NCI-H510A treated with DMSO at 0.1 percent for 48 hours (cell line): ENCODE results near the gene SPATA16.
"Not testable (repeated sequence)": the region's sequence is repeated elsewhere in the genome, so short reads cannot be mapped to it uniquely, and the experiment has no call there.

Experiments
- DNase-seq: peaks from one replicate; lab custom pipeline; 2025; lab: John Stamatoyannopoulos, UW

SPATA16 gene

DNA sequence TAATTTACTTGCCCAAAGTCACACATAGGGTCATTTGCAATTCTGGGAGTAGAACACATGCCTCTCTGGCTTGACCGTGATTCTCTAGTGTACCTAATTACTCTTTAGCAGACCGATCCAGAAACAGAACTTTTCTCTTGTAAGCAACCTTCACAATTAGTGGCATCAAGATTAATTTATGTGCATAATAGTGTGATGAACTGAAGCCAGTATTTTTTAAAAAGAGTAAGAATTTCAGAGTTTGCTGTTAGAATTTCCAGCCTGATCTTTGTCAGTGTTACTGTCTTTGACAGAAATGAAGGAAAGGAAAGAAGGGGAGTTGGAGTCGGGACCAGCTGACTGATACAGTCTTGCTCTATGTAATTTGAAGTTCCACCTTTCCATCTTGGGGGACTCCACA lies 137.1 kb downstream of the SPATA16 start:
- DNase-seq = no peak

DNA sequence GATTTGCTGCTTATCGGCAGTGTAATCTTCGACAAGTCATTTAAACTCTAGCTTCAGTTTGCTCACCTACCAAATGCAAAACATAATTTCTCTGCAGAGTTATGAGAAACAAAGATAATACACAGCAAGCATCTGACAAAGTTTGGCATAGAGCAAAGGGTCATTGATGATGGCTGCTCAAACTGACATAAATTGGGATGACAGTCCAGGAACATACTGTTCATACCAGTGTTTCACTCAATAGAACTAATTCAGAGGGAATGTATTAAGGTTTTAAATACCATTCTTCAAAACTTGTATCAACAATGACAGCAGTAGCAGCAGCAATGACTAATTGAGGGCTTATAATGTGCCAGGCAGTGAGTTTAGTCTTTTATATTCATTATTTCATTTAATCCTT lies 137.6 kb downstream of the SPATA16 start:
- no peak for DNase-seq

DNA sequence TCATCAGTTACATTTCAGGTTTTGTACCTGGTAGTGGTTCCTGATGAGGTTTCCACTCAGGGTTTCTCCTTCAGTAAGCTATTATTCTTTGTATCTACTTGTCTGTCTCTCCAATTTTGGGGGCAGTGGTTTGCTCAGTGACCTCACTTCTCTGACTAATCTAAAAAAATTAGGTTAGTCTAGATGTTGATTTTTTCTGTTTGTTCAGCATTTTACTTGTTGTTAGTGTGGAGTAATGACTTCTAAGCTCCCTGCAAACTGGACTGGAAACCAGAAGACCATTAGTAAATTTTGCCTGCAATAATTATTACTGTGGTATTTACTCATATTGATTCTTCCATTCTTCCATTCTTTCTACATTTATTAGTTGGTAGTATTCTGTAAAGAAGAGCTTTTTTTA lies 139.4 kb downstream of the SPATA16 start:
- no peak for DNase-seq

DNA sequence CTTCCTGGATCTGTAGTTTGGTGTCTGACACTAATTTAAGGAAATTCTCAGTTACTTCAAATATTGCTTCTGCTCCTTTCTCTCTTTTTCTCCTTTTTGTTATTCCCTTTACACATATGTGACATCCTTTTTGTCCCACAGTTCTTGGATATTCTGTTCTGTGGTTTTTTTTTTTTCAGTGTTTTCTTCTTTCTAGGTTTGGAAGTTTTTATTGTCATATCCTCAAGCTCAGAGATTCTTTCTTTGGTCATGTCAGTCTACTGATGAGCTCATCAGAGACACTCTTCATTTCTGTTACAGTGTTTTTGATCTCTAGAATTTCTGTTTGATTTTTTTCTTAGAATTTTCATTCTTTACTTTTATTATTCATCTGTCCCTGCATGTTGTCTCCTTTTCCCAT lies 140.5 kb downstream of the SPATA16 start:
- no peak for DNase-seq

DNA sequence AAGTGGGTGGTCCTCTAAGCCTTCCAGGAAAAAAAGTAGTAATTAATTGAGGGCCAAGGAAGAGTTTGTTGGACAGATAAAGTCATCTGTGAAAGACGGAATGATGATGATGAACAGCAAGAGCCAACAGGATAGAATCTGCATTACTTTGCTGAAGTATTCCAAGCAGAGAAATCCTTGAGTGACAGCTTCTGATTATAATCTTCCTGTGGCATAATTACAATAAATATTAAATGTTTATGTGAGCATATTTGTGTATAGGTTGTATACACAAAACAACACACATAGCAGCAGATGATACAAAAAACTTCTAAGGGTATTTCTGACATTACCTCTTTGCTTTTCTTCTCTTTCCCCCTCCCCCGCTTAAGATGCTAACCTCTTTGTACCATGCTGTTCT lies 147.6 kb downstream of the SPATA16 start:
- DNase-seq = no peak

DNA sequence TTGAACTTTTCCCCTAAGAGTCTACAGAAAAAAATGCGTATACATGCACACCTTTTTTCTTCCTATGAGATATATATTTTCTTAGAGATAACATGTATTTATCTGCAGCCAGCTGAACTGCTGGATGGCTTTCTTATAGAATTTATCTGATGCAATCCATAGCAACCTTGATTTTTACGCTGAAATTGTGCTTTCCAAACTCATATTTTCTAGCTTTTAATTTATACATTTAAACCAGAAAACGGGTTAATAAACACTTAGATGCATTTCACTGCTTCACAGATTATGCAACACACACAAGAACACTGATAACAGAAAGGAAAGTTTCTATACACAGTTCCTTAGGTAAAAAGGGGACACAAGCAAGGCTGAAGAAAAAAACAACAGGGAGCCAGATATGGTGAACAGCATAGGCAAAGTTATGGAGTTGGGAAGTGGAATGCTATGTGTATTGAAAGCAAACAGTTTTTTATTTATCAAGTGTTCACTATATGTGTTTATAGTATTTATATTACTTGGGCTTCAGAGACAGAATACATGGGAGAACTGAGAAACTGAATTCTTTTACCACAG lies 149.5 kb downstream of the SPATA16 start:
- DNase-seq = no peak

DNA sequence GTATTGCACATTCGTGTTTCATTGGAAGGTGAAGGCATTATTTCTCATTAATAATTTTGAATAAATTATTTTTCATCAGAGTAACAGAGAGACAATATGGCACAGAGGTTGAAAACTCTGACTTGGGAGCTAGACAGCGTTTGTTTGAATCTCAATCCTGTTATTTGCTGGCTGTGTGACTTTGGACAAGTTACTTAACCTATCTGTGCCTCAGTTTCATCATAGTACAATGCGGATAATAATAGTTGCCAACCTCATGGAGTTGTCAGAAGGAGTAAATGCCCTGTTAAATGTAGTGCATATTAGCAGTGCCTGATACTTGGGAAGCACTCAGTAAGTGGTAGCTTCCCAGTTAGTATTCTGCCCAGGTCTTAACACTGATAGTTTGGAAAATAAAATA lies 151.7 kb downstream of the SPATA16 start:
- no peak for DNase-seq

DNA sequence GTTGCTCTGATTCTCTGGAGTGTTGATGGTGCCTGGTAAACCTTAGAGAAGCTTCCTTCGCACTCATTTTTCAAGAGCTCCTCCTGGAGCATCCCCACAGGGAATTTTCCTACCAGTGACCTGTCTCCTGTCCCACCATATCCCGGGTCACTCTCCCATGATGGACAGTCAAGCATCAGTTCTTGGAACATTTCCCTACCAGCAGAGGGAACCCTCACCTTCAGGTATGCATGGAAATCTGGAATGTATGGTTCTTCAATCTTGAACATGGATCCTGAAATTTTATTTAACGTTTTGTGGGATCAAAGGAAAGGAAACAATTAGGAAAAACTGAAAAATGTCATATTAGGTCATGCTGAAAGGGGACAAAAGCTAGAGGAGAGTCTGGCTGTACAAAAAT lies 153.8 kb downstream of the SPATA16 start:
- no peak for DNase-seq

DNA sequence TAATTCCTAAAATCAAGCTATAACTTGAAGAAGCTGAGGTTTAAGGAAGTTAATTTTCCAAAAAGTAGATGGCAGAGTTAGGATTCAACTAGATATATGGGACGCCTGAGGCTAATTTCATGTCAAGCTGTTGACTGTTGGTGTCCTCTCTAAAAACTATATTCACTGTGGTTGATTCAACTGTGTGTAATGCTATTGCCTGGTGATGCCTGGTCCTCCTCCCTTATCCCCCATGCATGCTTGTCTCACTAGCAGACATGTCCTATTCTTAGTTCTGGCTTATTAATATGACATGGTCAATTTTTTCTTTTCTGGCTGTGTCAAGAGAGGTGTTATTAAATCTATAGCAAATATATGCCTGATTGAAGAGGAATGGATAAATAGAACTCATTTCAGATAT lies 156.1 kb downstream of the SPATA16 start:
- no peak for DNase-seq

DNA sequence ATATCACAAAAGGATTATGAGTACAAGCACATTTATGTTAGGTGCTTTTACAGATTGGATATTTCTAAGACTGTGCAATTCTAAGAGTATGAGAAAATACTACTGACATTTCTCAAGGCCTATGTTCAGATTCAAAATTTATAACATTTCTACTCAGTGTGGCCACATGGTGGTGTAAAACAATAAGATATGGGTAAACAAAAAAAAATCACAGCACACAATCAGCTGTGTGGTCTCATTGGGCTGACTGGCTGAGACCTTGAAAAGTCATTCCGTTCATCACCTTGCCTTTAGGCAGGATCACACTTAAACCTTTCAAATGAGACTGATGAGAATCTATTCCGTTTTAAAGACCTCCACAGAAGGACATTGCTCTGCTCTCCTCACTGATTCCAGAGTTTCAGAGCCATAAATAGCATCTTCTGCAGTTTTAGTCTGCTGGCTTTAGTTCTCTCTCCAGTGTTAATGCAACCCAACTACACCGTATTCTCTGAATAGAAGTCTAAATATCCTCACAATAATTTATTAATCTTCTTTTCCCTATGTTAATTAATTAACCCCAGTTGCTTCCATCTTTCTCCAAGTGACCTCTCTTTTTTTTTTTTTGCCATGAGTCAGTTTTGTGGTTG lies 158.2 kb downstream of the SPATA16 start:
- no peak for DNase-seq

DNA sequence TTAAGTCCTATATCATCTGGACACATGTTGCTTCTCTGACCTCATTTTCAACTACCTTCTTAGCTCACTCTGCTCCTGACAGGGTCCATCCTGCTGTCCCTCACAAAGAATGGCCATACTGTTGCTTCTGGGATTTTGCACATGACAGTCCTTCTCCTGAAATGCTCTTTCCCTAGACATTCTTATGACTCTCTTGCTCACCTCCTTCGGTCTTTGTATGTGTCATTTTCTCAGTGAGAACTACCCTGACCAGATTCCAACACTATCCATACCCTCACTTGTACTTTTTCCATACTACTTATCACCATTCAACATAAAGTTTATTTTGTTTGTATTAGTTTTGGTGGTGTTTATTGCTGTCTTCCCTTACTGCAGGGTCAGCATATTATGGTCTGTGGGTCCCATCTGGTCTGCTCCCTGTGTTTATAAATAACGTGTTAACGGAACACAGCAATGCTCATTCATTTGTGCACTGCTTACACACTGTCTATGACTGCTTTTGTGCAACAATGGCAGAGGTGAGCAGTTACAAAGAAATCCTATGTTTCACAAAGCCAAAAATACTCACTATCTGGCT lies 159.5 kb downstream of the SPATA16 start:
- DNase-seq = no peak

DNA sequence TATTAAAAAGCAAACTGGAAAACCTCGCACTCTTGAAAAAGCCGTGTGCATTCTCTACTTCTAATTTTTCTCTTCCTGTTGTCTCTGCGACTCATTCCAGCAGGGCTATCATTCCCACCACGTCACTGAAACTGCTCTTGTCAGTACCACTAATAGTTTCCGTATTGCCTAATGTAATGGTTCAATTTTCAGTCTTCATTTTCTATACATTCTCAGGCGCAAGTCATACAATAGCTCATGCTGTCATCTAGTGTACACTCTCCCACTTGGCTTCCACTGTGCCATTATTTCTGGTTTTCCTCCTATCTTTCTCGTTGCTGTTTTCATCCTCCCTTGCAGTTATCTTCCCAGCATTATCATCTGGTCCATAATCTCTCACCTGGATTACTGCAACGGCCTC lies 160.2 kb downstream of the SPATA16 start:
- no peak for DNase-seq

DNA sequence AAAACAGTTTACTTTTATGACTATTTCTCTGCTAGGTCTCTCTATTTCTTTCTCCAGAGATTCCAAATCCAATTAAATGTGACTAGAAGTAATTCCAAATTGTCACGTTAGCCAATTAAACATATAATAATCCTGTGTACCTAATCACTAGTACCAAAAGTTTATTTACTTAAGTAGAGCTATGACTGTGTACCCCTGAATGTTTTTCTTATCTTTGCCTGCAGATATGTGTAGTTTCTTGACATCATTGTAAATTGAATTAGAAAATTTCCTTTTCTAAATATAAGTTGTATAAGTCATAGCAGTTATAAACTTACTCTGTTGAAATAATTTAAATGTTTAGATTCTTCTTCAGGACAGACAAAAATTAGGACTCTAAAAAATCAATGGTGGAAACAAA lies 163.3 kb downstream of the SPATA16 start:
- no peak for DNase-seq

DNA sequence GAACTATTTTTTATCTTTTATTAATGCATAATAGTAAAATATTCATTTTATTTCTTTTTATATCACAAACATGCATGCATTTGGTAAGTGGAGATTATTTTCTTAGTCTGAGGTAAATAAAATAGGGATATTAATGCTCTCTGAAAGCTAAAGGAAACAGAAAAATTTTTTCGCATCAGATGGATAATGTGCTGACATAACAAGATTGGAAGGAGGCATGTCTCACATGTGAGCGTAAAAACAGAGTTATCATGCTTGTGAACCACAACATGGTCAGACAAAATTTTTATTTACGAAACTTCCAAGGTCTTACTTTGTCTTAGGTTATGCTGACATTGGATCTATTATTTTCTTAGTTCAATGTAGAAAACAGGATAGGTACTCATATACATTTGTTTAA lies 166.1 kb downstream of the SPATA16 start:
- DNase-seq = no peak

DNA sequence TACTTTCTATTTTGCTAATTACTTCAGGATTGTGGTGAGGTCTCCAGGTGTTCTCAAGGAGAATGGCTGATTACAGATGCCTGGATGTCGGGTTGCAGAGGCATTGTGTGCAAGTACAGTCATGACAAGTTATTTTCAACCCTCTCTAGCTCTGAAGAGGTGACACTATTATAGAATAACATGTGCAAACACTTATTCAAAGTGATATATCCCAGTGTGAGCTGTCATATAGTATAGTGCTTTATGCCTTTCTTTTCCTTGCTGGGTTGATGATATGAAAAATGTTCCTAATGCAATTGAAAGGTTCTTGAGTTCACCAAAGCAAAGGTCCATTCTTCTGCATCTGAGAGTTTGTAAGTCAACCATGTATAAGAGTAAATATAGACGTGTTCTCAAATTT lies 167.2 kb downstream of the SPATA16 start:
- peak; percentile 66 for DNase-seq

DNA sequence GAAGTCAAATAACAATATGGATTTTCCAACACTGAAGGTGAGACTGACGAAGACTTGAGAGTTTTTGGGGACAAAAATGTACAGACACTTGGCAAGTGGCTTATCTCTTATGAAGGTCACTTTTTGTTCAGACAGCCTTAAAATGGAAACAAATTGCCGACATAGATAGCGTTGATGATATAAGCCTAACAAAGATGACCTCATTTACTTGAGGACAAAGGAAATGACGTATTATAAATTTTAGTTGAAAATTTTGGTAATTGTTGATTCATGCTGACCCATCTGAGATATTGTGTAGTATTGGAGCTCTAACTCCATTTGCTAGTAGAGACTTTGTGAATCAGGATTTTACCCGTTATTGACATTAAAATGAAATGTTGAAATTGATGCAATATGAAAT lies 168.3 kb downstream of the SPATA16 start:
- DNase-seq = no peak

DNA sequence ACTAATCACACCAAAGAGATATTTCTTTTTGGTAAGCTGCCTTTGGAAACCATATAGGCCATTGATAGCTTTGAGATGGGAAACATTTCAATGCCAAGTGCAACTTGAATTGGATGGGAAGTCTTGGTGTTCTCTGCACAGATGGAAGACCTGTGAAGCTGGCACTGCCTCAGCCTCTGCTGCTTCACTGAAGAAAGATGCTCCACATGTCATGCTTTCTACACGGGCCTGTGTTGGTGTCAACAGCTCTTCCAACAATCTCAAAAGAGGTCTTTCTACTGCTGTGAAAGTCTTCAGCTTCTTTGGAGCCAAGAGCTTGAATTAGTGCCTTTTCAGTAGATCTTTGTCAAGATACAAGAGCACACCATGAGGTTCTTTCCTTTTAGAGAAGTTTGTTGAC lies 169.0 kb downstream of the SPATA16 start:
- no peak for DNase-seq

DNA sequence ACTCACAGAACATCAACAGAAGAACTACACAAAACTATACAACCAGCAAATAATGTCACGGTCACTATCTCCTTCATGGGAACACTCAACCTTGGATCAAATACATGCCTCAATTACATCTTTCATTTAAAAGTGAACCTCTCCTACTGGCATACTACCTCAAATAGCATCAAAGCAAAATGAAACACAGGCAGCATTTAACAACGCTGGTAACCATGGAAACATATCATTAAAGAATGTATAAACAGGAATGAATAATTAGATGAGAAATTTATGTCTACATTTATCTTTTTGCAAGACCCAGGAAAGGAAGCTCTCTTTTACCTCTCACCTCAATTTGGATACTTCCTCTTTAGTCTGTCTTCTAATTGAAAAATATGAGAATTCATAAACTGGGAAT lies 172.4 kb downstream of the SPATA16 start:
- DNase-seq = no peak

DNA sequence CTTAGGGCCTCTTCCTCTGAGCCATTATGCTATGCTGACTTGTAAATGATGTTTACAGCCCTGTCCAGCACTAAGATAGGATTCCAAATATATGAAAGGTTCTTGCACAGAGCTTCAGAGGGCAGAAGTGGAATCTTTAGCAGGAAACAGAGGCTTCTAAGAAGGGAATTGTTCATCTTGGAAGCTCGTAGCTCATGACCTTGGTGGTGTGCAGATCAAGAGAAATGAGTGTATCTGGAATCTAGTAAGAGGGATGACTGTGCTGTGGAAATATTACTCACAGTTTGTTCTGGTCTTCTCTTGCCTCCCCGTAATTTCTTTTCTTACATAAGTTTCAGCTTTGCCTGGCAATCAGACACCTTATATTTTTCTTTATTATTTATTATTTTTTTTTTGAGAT lies 175.8 kb downstream of the SPATA16 start:
- no peak for DNase-seq

DNA sequence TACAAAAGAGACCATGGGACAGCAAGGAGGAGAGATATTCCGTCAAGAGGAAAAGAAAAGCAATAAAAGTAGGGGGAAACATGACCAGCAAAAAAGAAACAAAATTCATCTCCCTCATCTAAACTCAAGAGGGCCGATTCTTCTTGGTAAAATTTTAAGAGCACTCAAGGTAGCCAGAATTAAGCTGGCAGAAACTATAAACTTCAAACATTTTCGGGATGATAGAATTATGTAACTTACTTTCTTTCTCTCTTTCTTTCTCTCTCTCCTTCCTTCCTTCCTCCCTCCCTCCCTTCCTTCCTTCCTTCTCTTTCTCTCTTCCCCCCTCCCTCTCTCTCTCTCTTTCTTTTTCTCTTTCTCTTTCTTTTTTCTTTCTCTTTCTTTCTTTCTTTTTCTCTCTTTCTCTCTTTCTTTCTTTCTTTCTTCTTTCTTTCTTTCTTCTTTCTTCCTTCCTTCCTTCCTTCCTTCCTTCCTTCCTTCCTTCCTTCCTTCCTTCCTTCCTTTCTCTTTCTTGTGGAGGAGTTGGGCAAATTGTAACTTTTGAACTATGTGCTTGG lies 180.3 kb downstream of the SPATA16 start:
- DNase-seq = not testable (repeated sequence)

DNA sequence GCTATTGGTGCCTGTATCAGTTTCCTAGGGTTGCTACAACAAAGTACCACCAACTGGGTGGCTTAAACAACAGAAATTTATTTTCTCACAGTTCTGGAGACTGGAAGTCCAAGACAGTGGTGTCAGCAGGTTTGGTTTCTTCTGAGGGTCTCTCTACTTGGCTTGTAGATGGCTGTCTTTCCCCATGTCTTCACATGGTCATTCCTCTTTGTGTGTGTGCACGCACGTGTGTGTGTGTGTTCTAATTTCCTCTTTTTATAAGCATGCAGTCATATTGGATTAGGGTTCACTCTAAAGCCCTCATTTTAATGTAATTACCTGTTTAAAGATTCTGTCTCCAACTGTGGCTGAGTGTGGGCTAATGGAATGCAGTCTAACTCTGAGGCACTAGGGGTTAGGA lies 182.5 kb downstream of the SPATA16 start:
- DNase-seq = no peak

DNA sequence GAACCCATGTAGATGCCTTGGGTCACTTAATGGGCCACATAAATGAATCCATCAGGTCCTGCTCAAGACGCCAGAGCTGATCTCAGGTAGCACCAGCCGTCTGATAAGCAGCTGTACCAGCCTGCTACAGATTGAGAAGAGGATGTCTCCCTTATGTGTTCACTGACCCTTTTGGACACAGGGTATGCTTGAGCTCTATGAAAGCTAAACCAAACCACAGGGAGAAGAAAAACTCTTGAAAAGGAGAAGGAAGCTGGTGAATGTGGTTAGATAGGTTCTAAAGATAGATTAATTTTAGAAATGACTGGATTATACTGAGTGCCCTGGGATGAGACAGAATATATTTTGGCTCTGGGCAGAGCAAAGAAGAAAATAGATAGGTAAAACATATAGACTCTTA lies 187.5 kb downstream of the SPATA16 start:
- DNase-seq = no peak

DNA sequence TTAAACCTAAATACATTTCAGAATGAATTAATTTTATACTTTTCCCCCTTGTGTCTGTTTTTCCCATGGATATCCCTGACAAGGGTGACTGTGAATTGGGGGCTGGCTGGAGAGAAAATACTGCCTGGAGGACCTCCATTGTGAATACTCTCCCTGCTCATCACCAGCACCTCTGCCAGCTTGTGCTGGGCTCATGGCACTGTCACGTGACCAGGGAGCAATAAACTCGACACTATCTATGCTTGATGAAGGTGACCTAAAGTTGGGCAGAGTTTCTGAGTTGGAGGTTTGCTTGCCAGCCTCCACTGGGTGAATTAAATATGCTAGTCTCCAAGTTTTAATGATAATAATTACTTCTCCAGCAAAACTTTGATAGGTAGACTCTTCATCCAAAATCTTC lies 189.5 kb downstream of the SPATA16 start:
- DNase-seq = no peak

DNA sequence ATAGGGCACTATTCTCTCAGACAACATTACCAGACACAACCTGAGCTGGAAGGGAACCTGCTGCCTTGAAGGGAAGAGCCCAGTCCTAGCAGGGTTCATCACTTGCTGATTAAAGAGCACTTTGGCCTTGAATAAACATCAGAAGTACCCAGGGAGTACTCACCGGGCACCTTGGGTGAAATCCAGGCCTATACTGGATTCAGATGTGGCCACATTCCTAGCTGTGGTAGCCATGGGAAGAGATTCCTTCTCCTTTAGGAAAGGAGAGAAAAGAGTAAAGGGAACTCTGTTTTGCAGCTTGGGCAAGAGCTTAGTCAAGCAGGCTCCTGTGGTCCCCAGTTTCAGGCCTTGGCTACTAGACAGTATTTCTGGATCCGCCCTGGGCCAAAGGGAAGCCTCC lies 195.0 kb downstream of the SPATA16 start:
- DNase-seq = no peak
